Hematopoietic multipotent progenitor cell treated with erythropoietin and hydrocortisone succinate and interleukin-3 and kit ligand, for 15 days (in vitro differentiated cells): ENCODE data around the gene MSL1.

ENCODE experiments used
- DNase-seq: peaks from one replicate; pipeline ENCODE4 v3.0.0-alpha.2; 2015; ENCODE audit warnings: low spot score

Gene MSL1

DNA sequence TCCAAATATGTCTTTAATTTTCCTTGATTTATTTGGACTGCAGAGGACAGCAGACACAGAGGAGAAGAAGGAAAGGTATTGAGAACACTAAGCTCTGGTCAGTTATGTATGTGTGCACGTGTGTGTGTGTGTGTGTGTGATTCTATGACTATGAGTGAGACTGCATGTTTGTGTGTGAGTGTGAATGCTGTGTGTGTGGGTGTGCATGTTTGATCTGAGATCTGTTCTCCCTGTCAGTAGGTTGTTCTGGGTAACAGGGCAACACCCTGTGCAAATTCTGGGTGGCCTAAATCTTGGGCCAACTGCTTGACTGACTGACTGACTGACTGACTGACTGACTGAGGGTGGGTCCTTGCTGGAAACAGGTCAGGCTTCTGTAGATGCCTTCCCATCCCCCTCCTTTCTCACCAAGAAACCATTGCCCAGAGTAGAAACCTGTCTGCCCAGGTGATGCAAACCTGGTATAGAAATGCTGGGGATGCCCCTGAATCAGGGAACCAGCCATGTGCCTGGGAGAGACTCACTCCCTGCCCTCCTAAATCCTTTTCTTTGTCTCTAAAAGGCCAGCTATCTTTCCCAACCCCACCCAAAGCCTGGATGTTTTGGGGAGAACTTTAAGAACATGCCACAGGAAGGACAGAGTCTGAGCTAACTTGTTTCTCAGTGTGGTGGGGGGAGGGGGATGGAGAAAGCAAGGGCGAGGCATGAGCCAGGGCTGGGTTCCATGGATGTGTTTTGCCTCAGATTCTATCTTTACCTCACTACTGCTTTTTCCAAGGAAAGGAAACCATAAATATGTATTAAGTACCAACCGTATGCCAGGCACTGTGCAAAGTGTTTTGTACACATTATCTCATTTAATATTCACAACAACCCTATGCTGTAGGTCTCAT is 16.9 kb upstream of the MSL1 start:
- DNase-seq: no peak

DNA sequence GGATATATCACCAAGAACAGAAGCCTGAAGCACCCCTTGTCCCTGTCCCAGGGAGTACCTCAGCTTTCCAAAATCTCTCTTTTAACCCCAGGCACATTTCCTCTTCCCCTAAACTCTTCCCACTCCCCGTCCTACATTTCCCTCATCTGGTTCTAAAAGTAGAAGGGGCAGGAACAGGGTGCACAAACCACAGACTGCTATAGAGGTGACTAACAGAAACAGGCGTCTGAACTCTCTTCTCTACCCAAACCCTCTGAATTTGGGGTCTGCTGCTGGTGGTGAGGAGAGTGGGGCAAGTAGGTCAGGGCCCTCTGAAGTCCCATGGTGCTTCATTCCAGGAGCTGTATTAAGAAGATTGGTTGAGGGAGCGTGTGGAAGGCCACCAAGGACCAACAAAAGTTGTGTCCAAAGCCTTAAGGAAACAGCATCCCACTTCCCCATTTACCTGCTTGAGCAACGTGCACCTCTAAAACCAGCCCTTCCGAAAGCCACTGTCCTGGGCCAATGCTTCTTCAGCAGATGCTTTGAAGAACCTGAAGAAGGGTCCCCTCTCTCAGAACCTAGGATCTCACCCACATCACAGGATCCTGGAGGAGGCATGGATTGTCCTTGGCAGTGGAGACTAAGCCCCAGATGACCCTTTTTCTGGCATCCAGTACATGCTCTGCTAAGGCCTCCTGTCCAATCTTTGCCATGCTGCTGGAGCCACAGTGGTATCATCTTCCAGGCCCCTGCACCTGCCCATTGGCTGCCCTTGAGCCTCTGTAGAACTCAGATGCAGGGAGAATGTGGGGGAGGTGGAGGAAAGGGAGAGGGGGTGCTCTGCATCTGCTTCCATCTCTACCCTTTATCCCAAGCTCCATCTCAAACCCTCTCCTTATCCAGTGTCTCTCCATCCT is 15.7 kb upstream of the MSL1 start:
- DNase-seq: no peak

DNA sequence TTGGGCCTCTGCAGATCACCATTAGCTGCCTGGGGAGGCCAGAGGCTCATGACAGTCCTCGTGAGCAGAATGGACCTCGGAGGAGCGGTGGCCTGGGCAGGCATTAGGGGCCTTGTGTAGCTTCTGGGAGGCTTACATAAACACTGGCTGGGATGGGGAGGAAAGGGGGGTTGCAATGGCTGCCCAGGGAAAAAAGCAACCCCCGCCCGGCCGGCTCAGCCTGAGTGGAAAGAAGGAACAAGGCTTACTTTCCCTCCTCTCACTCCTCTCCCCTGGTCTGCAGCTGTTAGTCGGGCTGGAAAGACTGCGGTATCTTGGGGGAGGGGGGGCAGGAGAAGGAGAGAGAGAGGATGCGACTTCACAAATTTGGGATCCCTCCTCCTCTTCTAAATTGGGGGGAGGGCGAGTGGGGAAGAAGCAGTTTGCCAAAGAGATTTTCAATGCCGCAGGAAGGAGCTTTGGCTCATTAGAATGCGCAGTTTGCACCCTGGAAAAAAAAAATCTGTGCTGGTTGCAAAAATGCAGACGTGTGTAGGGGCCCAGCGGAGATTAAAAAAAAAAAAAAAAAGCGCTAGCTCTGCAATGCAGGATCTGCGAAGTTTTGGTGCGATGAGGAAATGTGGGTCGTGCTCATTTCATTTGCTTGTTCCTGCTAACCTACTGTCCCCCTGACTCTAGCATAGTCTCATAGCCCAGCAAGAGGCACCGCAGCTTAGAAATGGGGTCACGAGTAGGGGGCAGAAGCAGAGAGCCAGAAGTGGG is 14.8 kb upstream of the MSL1 start:
- no peak for DNase-seq

- DNase-seq: no peak
Observed at GRCh38 chr17:40107522-40108174, 14.1 kb upstream of the MSL1 start.

DNA sequence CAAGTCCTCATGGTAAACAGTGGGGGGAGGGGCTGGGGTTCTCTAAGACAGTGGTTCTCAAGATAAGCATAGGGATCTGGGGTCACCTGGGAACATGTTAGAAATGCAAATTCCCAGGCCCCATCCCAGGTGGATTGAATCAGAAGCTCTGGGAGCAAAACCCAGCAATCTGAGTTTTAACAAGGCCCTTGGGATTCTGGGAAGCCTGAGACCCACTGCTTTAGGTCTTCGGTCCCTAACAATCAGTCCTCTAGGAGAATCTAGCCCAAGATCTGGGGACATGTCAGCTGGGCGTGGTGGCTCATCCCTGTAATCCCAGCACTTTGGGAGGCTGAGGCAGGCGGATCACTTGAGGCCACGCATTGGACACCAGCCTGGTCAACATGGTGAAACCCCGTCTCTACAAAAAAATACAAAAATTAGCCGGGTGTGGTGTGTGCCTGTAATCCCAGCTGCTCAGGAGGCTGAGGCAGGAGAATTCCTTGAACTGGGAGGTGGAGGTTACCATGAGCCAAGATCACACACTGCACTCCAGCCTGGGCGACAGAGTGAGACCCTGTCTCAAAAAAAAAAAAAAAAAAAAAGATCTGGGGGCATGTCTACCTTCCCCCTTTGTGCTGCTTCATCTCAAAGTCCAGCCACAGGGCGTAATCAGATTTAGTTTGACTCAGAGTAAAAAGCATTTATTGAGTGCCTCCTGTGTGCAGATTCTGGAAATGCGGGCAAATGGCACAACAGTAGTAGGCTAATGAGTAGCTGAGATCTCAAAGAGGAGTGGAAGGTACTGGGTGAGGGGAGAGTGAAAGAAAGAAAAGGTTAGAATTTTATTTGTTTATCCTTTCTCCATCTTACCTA is 12.6 kb upstream of the MSL1 start:
- no peak for DNase-seq

DNA sequence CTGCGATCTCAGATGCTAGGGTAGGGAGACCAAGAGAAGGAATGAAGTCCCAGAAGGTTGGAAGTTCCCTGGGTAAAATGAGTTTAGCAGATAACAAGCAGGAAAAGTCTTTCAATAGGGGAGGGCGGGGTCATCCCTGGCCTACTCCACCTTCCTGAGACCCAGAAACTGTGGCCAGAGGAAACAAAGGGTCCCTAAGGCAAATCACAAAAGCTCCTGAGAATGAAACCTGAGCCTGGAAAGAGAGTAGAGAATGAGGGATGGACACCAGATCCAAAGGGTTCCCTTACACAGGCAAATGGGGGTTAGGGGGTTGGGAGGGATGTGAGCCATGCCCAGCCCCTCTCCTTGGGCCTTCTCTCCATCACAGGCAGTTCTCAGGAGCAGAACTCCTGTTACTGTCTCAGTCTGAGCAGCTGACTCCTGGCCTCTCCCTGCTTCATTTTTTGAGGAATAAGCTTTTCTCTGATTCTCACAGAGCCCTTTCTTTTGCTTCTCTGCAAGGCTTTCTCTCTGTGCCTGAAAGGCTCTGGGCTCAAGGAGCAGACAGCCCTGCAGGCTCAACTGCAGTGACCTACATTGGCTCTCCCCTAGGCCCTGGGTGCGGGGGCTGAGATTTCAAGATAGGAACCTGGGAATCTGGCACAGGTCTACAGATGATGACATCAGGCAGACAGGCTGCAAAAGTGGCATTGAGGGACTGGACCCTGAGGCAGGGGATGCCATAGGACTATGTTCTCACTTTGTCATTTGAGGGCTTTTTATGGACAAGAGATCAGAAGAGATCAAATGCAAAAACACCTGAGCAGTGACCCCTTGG is 11.5 kb upstream of the MSL1 start:
- DNase-seq: no peak

DNA sequence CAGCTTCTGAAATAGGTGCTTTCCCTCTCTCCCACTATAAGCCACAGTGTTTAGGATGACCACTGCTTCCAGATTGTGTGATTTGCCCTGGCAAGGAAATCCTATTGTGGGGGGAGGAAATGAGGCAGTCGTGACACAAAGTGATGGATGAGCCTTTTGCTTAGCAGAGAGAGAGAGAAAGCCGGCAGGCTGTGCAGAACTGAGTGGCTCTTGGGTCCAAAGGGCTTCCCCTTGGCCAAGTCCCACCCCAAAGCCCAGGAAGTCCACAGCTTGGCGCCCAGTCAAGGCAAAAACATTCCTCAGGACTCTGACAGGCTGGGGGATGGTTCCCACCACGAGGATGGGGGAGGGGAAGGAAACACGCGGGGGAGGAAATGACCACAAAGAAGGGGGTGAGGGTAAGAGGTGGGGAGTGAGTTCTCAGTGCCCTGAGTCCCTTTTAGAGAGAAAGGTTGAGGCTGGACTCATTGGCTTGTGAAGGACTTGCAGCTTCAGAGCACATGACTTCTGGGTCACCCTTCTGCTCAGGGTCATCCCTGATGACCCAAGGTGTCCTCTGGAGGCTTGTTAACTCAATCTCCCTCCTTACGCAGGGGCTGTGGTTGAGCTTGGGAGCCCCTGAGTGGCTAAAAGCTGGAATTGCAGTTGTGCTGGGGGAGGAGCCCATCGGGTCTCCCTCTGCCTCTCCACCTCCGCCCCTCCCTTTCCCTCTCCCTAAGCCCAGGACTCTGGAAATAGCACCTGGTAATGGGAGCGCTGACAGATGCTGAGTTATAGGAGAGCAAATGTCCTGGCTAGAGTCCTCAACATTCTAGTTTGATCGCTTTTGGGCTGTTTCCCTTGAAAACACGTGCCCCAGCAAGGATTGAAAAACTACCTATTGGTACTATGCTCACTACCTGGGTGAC is 10.3 kb upstream of the MSL1 start:
- peak; percentile 79 for DNase-seq

- DNase-seq: no peak
Observed at GRCh38 chr17:40112191-40112711, 9.5 kb upstream of the MSL1 start.

DNA sequence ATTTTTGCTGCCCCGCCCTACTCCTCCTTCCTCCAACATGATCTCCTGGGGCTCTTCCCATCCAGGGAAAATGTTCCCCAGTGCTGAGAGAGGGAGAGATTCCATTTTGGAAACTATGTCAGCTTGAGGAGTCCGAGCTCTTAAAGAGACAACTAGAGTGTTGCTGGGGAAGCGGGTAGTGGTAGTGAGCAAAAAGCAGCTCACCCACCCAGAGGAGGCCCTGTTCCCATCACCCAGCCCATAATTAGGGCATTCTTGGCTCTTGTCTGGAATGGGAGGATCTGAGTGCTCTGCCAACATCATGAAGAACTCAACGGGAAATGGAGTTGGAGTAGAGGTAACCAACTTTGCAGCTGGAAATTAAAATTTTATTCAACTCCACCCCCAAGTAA is 9.1 kb upstream of the MSL1 start:
- no peak for DNase-seq

- DNase-seq: peak; percentile 88
Observed at GRCh38 chr17:40113110-40113906, 8.5 kb upstream of the MSL1 start.

GRCh38 chr17:40113907-40114245 is 7.9 kb upstream of the MSL1 start:
- DNase-seq: no peak

GRCh38 chr17:40115101-40115436 is 6.7 kb upstream of the MSL1 start:
- DNase-seq: no peak

- peak; percentile 43 for DNase-seq
Observed at GRCh38 chr17:40122136-40122998, 596 bp downstream of the MSL1 start.

GRCh38 chr17:40122999-40123810 is 1.4 kb downstream of the MSL1 start:
- DNase-seq: no peak

GRCh38 chr17:40123811-40124114 is 2.0 kb downstream of the MSL1 start:
- DNase-seq: no peak
